ENCODE data around the gene MOV10L1.

The MOV10L1 gene

GRCh38 chr22:50150161-50151129 is 60.6 kb downstream of the MOV10L1 start:
- Histone ChIP-seq H3K27me3 (no peaks in the 10 kb centered on the region), H3K4me1 (no peaks in the 10 kb centered on the region), H3K4me3 (ENCODE audit: low read depth, low read length) (no peak overlapping the region), H3K36me3 (no peaks in the 10 kb centered on the region), H3K9me3 (no peaks in the 10 kb centered on the region)
- DNase-seq, result no peak
- TF ChIP-seq, protein P1, sequence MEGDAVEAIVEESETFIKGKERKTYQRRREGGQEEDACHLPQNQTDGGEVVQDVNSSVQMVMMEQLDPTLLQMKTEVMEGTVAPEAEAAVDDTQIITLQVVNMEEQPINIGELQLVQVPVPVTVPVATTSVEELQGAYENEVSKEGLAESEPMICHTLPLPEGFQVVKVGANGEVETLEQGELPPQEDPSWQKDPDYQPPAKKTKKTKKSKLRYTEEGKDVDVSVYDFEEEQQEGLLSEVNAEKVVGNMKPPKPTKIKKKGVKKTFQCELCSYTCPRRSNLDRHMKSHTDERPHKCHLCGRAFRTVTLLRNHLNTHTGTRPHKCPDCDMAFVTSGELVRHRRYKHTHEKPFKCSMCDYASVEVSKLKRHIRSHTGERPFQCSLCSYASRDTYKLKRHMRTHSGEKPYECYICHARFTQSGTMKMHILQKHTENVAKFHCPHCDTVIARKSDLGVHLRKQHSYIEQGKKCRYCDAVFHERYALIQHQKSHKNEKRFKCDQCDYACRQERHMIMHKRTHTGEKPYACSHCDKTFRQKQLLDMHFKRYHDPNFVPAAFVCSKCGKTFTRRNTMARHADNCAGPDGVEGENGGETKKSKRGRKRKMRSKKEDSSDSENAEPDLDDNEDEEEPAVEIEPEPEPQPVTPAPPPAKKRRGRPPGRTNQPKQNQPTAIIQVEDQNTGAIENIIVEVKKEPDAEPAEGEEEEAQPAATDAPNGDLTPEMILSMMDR (IDR thresholded peaks at IDR 0.05; ENCODE audit: low read depth, low read length), result no peak

DNA sequence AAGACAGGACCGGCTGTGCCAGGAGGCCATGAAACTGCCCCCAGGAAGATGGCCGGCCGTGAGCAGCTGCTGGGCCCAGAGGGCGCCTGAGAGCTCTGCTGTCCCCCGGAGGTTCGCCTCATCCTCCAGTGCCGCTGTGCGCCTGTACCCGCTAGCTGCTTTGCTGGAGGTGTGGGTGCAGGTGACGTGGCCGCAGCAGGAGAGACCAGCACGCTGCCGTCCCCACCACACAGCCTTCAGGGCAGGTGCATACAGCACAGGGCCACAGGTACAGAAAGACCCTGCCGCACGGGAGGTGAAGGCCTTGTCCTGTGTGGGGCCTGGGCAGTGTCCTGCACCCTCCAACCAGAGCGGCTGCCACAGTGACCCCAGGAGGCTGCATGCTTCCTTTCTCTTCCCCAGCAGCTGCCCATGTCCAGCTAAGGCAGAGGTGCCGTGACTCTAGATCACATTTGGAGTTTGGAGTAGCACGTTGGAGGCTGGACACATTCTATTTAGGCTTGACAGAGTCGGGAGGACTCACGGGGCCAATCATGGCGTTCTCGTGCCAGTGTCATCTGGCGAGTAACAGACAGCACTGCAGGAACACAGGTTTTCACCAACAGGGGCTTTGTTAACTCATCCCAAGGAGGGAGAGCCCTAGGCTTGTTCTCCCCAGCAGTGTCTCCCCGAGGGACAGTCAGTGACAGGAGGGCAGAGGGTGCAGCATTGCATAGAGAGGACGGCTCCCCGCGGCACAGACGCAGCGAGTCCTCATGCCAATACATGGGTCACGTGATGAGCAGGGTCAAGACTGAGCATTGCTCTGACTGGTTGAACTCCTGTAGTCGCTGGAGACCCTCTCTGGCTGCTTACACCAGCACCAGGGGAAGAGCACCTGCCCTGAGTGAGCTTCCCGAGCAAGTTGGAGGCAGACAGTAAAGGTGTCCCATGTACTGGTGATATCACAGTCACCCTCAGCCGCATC is 62.0 kb downstream of the MOV10L1 start:
- Histone ChIP-seq H3K4me3 (ENCODE audit: low read depth, low read length) (no peak overlapping the region), H3K27me3 (no peaks in the 10 kb centered on the region), H3K9me3 (no peaks in the 10 kb centered on the region), H3K36me3 (no peaks in the 10 kb centered on the region), H3K4me1 (no peaks in the 10 kb centered on the region)
- TF ChIP-seq, protein P1 (IDR thresholded peaks at IDR 0.05; ENCODE audit: low read depth, low read length), result no peak
- DNase-seq, result no peak

- TF ChIP-seq, protein P1 (IDR thresholded peaks at IDR 0.05; ENCODE audit: low read depth, low read length), result no peak
- no peaks in the 10 kb centered on the region for H3K4me1 ChIP-seq
- H3K36me3 ChIP-seq, result no peaks in the 10 kb centered on the region
- DNase-seq, result no peak
- no peaks in the 10 kb centered on the region for H3K27me3 ChIP-seq
- H3K4me3 ChIP-seq (ENCODE audit: low read depth, low read length), result no peak overlapping the region
- no peaks in the 10 kb centered on the region for H3K9me3 ChIP-seq
Observed at GRCh38 chr22:50153056-50153755, 63.4 kb downstream of the MOV10L1 start.

- TF ChIP-seq, protein P1 (IDR thresholded peaks at IDR 0.05; ENCODE audit: low read depth, low read length), result no peak
- H3K27me3 ChIP-seq, result no peaks in the 10 kb centered on the region
- DNase-seq, result no peak
- no peak overlapping the region for H3K4me3 ChIP-seq (ENCODE audit: low read depth, low read length)
- H3K4me1 ChIP-seq, result no peaks in the 10 kb centered on the region
- no peaks in the 10 kb centered on the region for H3K36me3 ChIP-seq
- H3K9me3 ChIP-seq, result no peaks in the 10 kb centered on the region
Observed at GRCh38 chr22:50153756-50154140, 63.9 kb downstream of the MOV10L1 start.

GRCh38 chr22:50157709-50158375 is 68.0 kb downstream of the MOV10L1 start:
- TF ChIP-seq, protein P1 (IDR thresholded peaks at IDR 0.05; ENCODE audit: low read depth, low read length), result no peak
- no peak for DNase-seq

More at GRCh38 chr22:50157709-50158375, 68.0 kb downstream of the MOV10L1 start:
- Histone ChIP-seq H3K4me1 (no peaks in the 10 kb centered on the region), H3K4me3 (ENCODE audit: low read depth, low read length) (no peak overlapping the region), H3K27me3 (no peaks in the 10 kb centered on the region), H3K9me3 (no peaks in the 10 kb centered on the region), H3K36me3 (no peaks in the 10 kb centered on the region)
